Lower lobe of right lung (tissue), 2 donors: ENCODE results near the gene CYP4F8. TPM values are rescaled to one million over a fixed set of nuclear protein-coding genes. Genes with fewer than 3 reads are reported as not detected.

Experiments
- ATAC-seq, 2 donors: fragments of 200-7000 bp; cut with Tn5 transposase; one replicate each; pipeline ENCODE4 v1.9.1; 2020 to 2022; ENCODE audit warnings: mild to moderate bottlenecking in 2 of 2, moderate library complexity in 2 of 2
- DNase-seq: peaks from one replicate; pipeline ENCODE4 v3.0.0-alpha.2; 2020
- H3K27ac ChIP-seq: fragments of 200-600 bp; one replicate; pipeline ENCODE4 v1.8.0; 2022
- H3K27me3 ChIP-seq: fragments of 200-600 bp; one replicate; pipeline ENCODE4 v1.8.0; 2022; ENCODE audit warnings: low read depth
- H3K36me3 ChIP-seq: fragments of 200-600 bp; one replicate; pipeline ENCODE4 v1.8.0; 2022; ENCODE audit warnings: mild to moderate bottlenecking
- H3K4me1 ChIP-seq: fragments of 200-600 bp; one replicate; pipeline ENCODE4 v1.8.0; 2022
- H3K4me3 ChIP-seq: fragments of 200-600 bp; one replicate; pipeline ENCODE4 v1.8.0; 2022; ENCODE audit warnings: mild to moderate bottlenecking
- H3K9me3 ChIP-seq: fragments of 200-600 bp; one replicate; pipeline ENCODE4 v1.8.0; 2022
- intact Hi-C: fragments of 100-400 bp; cut with DNase I; formaldehyde crosslinking; loops from one replicate; pipeline ENCODE4 v1.11.0; 2022
- total RNA-seq: library from RNA; stranded (reverse); fragmentation: NEBNext Ultra II Directional; extraction: Animal tissue kit (Norgen Biotek cat#: 25700); gene quantifications from one replicate; pipeline ENCODE4 v1.2.1, GENCODE V29; 2021
- TF ChIP-seq, protein P1 (sequence below): fragments of 200-600 bp; IDR thresholded peaks from one replicate; pipeline ENCODE4 v1.8.0; 2022; ENCODE audit warnings: antibody characterized with exemption, mild to moderate bottlenecking
- donor health status: DM: no; HTN: yes; CAD: no; lungs with severe emphysema.

CYP4F8 gene
- total RNA-seq, 1 donor from 2014 or later, result not detected

DNA sequence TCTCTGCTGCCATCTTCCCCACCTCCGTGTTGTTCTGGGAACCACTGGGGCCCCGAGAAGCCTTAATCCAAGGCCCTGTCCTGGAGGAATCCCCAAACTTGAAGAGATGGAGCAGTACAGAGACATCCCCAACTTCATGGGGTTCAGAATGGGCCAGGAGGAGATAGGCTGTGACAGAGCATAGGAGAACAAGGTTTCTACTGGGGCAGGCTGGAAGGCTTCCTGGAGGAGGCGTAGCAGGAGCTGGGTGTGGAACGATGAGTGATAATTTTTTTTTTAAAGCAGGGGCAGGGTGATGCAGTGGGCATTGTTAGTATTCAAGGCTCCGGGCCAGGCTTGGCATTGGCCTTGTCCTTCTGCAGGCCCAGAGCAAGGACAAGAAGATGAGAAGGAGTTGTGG lies 3.3 kb downstream of the CYP4F8 start:
- ATAC-seq (no peak), DNase-seq (no peak)
- no peaks in the 10 kb centered on the region for H3K36me3 ChIP-seq
- H3K4me1 ChIP-seq, result no peaks in the 10 kb centered on the region
- no peak overlapping the region for H3K27ac ChIP-seq
- peaks cover 10% of the 10 kb centered on the region for H3K27me3 ChIP-seq
- no peak overlapping the region for H3K4me3 ChIP-seq
- intact Hi-C loops, result no loop called here
- TF ChIP-seq, protein P1, sequence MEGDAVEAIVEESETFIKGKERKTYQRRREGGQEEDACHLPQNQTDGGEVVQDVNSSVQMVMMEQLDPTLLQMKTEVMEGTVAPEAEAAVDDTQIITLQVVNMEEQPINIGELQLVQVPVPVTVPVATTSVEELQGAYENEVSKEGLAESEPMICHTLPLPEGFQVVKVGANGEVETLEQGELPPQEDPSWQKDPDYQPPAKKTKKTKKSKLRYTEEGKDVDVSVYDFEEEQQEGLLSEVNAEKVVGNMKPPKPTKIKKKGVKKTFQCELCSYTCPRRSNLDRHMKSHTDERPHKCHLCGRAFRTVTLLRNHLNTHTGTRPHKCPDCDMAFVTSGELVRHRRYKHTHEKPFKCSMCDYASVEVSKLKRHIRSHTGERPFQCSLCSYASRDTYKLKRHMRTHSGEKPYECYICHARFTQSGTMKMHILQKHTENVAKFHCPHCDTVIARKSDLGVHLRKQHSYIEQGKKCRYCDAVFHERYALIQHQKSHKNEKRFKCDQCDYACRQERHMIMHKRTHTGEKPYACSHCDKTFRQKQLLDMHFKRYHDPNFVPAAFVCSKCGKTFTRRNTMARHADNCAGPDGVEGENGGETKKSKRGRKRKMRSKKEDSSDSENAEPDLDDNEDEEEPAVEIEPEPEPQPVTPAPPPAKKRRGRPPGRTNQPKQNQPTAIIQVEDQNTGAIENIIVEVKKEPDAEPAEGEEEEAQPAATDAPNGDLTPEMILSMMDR, result no peak
- no peaks in the 10 kb centered on the region for H3K9me3 ChIP-seq

DNA sequence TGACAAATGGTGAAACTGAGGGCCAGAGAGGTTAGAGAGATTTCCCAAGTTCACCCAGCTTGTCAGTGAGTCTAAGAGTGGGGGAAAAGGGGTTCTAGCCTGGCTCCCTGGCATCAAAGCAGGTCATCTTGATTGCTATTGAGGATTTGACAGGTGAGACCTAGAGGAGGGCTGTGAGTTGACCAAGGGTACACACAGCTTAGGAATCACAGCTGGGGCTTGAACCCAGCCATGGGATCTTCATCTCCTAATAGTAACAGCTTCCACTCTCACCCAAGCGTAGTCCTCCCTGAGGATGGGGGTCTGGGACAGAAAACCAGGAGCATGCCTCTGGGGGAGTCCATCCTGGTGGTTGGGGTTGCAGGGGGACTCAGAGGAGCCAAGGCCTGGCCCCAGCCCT lies 6.8 kb downstream of the CYP4F8 start:
- Histone ChIP-seq H3K36me3 (no peaks in the 10 kb centered on the region), H3K27me3 (peaks cover 18% of the 10 kb centered on the region), H3K9me3 (no peaks in the 10 kb centered on the region), H3K4me1 (no peaks in the 10 kb centered on the region), H3K27ac (no peak overlapping the region), H3K4me3 (no peak overlapping the region)
- ATAC-seq (no peak), DNase-seq (no peak)
- intact Hi-C loops, result no loop called here
- TF ChIP-seq, protein P1, result no peak

DNA sequence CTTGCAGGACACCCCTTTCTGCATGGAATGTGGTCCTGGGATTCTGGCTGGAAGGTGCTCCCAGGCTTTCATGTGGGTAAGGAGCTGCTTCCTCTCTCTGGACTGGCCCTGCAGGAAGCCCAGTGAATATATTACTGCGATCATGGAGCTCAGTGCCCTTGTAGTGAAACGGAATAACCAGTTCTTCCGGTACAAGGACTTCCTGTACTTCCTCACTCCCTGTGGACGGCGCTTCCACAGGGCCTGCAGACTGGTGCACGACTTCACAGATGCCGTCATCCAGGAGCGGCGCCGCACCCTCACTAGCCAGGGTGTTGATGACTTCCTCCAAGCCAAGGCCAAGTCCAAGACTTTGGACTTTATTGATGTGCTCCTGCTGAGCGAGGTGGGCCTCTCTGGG lies 8.0 kb downstream of the CYP4F8 start:
- Histone ChIP-seq H3K9me3 (no peaks in the 10 kb centered on the region), H3K27ac (no peak overlapping the region), H3K4me1 (no peaks in the 10 kb centered on the region), H3K27me3 (peaks cover 18% of the 10 kb centered on the region), H3K36me3 (no peaks in the 10 kb centered on the region), H3K4me3 (no peak overlapping the region)
- intact Hi-C loops, result no loop called here
- no peak for ATAC-seq
- TF ChIP-seq, protein P1, result no peak
- no peak for DNase-seq

DNA sequence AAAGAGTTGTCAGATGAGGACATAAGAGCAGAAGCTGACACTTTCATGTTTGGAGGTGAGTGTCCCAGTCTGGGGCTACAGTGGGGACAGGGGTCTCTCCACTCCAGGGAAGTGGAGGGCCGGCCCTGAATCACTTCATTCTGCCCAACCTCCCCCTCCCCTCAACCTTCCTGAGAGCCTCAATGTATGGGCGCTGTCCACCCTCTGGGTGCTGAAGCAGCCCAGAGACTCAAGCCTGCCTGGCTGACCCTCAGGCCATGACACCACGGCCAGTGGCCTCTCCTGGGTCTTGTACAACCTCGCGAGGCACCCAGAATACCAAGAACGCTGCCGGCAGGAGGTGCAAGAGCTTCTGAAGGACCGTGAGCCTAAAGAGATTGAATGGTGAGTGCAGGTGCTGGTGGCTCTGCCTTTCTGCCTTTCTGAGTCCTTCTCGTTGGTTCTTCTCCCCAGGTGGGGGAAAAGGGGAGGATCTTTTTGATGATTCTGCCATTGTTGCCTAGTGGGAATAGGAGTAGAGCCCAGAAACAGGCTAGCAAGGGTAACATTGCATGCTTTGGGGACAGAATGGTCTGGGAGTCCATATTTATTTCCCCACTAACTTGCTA lies 8.8 kb downstream of the CYP4F8 start:
- H3K27ac ChIP-seq, result no peak overlapping the region
- H3K27me3 ChIP-seq, result peaks cover 23% of the 10 kb centered on the region
- ATAC-seq, result no peak
- H3K4me3 ChIP-seq, result no peak overlapping the region
- no peaks in the 10 kb centered on the region for H3K36me3 ChIP-seq
- TF ChIP-seq, protein P1, result no peak
- no peak for DNase-seq
- no peaks in the 10 kb centered on the region for H3K9me3 ChIP-seq
- H3K4me1 ChIP-seq, result no peaks in the 10 kb centered on the region
- intact Hi-C loops, result no loop called here

DNA sequence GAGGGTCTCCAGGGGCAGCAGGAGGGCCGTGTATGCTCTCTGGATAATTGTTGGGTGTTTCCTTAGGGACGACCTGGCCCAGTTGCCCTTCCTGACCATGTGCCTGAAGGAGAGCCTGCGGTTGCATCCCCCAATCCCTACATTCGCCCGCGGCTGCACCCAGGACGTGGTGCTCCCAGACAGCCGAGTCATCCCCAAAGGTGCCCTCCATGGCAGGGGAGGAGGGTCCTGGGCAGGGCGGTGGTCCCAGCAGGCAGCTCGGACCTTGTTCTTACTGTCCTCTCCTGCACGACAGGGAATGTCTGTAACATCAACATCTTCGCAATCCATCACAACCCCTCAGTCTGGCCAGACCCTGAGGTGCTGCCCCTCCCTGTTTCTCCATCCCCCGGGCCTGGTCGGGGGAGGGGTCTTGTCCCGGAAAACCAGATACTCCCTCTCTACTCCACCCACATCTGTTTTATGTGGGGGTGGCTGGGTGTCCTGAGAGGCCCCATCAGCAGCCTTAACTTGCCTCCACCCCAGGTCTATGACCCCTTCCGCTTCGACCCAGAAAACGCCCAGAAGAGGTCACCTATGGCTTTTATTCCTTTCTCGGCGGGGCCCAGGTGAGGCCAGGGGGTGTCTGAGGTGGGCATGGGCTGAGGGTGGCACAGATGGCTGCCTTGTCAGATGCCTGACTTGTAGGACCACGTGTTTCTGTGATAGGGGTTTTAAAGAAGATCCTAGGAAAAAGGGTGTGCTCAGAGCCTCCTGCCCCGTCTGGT lies 13.4 kb downstream of the CYP4F8 start:
- DNase-seq, result no peak
- TF ChIP-seq, protein P1, result no peak
- Histone ChIP-seq H3K27me3 (peaks cover 25% of the 10 kb centered on the region), H3K4me1 (no peaks in the 10 kb centered on the region), H3K27ac (no peak overlapping the region), H3K9me3 (no peaks in the 10 kb centered on the region), H3K4me3 (no peak overlapping the region), H3K36me3 (no peaks in the 10 kb centered on the region)
- no peak for ATAC-seq
- intact Hi-C loops, result no loop called here
